GM21367 (cell line): Measurements from ENCODE around the gene PSMB3.
A peak's percentile ranks its signal among the peaks of the same experiment; 100 is the strongest.
"Not testable (repeated sequence)": the region's sequence is repeated elsewhere in the genome, so short reads cannot be mapped to it uniquely, and the experiment has no call there.

ENCODE experiments used
- ATAC-seq: cut with Tn5 transposase; IDR thresholded peaks from one replicate; pipeline ENCODE4 v1.9.1; 2021; ENCODE audit not compliant: unreplicated experiment

Gene PSMB3

GRCh38 chr17:38715216-38715943 lies 37.2 kb upstream of the PSMB3 start:
- no peak for ATAC-seq

- no peak for ATAC-seq
Measured at GRCh38 chr17:38716368-38717005, 36.1 kb upstream of the PSMB3 start.

GRCh38 chr17:38717139-38717745 lies 35.3 kb upstream of the PSMB3 start:
- ATAC-seq = no peak

GRCh38 chr17:38719289-38719942 lies 33.1 kb upstream of the PSMB3 start:
- no peak for ATAC-seq

DNA sequence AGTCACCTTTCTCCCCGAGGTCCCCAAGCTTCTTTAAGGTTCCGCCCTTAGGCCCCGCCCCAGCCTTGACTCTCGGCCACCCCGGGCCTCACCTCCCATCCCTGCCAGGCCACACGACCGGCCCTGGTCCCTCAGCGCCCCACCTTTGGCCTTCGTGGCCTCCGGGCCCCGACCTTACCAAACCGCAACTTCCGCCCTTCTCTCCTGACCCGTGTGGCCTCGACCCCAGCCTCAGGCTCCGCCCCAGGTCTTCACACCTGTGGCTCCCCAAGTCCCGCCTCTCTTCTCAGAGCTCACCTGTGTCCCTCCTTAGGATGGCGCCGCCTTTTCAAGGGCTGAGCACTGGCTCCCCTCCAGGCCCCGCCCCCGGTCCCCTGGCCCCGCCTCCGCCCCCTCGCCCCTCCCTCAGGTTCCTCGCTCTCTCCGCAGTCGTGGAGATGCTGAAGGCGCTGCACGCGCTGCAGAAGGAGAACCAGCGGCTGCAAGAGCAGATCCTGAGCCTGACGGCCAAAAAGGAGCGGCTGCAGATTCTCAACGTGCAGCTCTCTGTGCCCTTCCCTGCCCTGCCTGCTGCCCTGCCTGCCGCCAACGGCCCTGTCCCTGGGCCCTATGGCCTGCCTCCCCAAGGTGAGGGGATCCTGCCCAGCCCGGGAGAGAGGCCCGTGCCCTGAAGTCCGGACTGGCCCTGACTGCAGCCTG lies 32.4 kb upstream of the PSMB3 start:
- no peak for ATAC-seq

DNA sequence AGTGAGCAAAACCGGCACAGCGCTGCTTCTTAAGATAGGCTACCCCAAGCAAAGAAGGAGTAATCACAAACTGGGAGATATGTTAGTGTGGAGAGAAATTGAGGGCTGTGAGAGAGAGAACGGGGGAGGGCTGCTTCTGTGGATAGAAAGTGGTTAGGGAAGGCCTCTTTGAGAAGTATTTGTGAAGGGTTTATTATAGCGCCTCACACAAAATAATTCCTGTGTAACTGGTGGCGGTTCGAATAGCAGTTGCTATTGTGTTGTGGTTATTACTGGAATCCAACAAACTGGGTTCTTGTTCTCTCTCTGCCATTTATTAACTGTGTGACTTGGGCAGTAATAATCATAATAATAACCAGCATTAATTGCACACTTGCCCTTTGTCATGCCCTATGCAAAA lies 31.6 kb upstream of the PSMB3 start:
- no peak for ATAC-seq

GRCh38 chr17:38721802-38722201 lies 30.7 kb upstream of the PSMB3 start:
- no peak for ATAC-seq

- ATAC-seq = no peak
Measured at GRCh38 chr17:38724337-38724988, 28.1 kb upstream of the PSMB3 start.

DNA sequence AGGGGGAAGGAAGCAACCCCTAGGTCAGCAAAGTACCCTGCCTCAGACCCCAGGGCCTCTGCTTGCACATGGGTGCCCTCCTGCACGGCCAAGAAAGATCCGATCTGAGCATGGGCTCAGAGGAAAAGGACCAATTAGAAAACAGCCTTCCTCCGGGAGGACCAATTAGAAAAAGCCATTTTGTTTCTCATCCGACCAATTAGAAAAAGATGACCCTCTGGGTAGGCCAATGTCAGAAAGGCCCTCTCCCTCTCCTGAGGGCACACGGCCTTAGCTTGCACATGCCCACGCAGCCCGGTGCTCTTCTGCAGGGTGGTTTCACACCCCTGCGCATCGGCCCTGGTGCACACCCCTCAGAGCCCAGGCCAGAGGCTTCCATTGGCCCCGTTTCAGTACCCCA lies 27.5 kb upstream of the PSMB3 start:
- no peak for ATAC-seq

DNA sequence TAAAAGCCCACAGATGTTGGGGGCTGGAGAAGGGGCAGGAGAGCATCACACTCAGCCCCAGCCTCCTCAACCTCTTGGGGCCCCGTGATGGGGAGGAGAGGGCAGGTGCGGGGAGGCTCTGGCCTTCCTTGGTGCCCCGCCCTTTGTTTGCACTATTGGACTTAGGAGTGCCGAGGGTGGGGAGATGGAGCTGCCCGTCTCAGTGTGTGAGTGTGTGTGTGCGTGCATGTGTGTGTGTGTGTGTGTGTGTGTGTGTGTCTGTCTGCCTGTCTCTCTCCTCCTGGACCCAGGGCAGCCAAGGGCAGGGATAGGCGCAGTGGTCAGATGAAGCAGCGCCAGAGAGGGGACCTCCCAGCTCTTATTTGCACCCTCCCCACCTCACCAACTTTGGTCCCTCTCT lies 26.4 kb upstream of the PSMB3 start:
- ATAC-seq = not testable (repeated sequence)

GRCh38 chr17:38727736-38728135 lies 24.8 kb upstream of the PSMB3 start:
- no peak for ATAC-seq

DNA sequence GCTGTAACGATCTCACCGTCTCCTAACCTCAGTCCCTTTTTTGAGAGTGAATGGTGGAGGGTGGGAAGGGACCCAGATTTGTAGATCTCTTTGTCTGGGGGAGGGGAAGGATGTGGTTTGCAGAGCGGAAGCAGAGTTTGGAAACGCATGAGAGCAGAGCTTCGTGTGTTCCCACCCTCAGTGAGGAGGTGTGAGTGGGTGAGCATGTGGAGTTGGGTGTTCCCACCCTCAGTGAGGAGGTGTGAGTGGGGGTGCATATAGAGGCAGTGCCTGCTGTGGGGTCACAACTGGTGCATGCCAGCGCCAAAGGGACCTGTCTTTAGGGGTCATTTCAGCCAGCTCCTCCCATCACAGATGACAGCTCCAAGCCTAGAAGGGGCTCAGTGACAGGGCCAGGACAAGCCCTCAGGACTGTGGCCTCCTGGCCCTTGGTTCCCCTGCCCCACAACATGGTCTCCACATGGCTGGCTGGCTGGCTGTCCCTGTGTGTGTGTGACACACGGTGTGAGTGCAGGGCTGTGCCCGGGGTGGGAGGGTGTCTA lies 24.2 kb upstream of the PSMB3 start:
- no peak for ATAC-seq

GRCh38 chr17:38729368-38729885 lies 23.1 kb upstream of the PSMB3 start:
- no peak for ATAC-seq

DNA sequence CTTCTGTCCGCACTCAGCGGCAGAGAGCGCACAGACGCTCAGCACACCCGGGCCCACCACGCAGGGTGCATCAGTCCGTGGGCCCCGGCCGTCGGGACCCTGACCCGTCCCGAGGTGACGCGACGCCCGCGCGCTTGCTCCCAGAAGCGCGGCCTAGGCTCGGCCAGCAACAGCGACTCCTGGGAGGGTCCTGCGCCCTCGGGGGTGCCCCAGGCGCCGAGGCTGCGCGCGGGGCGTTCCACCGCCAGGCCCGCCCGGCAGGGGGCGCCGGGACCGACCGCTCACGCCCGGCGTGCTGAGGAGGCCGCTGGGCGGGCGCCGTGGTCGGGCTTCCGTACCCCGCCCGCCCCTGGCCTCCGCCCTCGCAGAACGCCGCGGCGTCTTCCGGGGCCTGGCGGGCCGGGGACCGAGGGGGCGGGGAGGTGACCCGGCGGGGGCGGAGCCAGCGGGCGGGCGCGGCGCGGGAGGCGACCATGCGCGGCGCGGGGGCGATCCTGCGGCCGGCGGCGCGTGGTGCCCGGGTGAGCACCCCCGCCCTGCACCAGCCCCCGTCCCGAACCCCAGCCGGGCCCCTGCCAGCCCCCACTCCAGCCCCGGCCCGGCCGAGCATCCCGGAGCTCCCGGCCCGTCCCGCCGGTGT lies 22.5 kb upstream of the PSMB3 start, which contains the start of gene CISD3:
CISD3 (plus strand) TSS at position 456 of the 640 bp plus-strand sequence; CDS start at position 474, 18 bp downstream.
- ATAC-seq = peak; percentile 69

- ATAC-seq = no peak
Measured at GRCh38 chr17:38730526-38731379, 21.8 kb upstream of the PSMB3 start.

DNA sequence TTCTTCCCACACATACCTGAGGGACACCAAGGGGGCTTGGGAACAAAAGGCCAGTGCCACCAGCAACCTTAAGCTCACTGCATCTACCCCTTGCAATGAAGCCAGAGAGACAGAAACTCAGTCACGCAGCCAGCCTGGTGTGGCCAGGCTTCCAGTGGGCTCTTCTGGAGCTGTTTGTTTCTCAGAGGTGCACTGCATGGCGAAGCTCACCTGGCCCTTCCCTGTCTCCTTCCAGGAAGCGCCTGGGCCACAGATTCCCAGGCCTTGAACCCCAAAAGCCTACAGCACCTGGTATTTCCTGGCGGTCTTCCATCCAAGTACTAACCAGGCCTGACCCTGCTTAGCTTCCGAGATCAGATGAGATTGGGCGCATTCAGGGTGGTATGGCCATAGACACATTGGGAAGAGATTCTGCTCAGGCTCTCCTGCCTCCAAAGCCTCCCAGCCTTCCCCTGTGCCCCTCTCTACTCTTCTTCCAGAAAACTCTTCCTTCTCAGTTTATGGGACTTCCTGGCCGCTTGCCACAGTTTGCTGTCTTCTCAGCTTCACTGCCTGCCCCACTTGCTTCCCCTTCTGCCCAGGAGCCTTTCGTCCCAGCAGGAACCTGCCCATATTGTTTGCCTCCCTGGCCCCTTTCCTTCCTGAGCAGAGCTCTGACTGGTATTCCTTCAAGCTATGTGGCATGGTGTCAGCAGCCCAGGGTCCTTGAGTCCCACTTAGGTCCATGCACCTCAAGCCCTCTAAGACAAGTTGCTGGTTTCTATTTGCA lies 20.8 kb upstream of the PSMB3 start:
- no peak for ATAC-seq

DNA sequence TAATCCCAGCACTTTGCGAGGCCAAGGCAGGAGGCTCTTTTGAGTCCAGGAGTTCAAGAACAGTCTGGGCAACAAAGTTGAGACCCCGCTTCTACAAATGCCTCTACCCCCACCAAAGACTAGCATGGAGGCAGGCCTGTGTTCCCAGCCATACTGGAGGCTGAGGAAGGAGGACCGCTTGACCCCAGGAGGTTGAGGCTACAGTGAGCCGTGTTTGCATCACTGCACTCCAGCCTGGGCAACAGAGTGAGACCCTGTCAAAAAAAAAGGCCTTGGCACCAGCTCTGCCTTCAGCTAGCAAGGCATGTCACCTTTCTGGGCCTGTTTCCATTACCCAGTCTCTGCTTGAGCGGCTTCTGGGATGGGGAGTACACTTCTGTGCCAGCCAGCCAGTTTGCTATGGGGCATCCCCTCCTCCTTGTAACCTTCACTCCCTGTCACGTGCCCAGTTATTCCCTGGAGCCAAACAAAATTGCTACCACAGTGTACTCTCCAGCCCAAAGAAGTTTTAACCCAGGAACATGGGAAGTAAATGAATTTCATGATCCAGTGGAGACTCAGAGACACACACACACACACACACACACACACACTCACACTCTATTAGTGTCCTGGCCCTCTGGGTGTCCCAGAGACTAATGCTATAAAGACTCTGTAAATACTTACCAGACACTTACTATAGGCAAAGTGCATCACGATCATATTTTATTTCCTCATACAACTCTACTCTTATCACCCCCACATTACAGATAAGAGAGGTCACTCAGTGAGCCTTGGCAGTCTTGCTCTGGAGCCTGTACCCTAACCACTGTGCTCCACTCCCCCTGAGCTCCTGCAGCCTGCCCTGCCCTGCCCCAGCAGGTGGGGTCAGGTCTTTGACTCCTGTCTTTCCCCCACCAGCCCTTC lies 19.9 kb upstream of the PSMB3 start:
- no peak for ATAC-seq
